ENCODE measurements around the gene HLX.

Gene HLX

DNA sequence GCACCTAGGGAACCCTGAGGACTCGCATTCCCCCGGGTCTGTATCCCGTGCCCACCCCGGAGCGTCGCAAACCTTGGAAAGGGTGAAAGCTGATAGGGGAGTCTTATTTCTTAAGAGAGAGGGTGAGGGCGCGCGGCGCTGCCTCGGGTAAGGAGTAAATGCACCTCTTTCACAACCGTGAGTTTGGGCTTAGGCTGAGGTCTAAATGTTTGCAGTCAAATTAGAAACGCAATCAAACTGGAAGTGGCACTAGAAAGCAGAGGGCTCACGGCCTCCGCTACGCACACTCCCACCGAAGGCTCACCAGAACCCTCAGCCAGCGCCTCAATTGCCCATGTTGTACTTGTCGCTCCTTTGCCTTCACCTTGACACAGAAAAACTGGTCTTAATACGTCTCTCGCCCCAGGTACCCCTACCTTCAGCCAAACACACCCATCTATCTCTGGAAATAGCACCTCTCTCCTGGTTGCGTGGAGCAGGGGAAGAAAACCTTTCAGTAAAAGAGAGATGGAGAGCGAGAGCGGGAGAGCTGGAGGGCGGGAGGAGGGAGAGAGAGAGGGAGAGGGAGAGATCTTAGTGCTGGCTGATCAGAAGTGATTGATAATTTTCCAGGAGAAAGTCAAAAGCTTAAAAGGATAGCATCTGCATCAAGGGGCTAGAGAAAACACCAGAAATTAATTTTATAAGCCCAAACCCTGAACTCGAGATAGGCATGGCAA lies 1.7 kb upstream of the HLX start:
- no peak for DNase-seq (ENCODE audit: extremely low read depth, low read depth)
- TF ChIP-seq, protein P1, sequence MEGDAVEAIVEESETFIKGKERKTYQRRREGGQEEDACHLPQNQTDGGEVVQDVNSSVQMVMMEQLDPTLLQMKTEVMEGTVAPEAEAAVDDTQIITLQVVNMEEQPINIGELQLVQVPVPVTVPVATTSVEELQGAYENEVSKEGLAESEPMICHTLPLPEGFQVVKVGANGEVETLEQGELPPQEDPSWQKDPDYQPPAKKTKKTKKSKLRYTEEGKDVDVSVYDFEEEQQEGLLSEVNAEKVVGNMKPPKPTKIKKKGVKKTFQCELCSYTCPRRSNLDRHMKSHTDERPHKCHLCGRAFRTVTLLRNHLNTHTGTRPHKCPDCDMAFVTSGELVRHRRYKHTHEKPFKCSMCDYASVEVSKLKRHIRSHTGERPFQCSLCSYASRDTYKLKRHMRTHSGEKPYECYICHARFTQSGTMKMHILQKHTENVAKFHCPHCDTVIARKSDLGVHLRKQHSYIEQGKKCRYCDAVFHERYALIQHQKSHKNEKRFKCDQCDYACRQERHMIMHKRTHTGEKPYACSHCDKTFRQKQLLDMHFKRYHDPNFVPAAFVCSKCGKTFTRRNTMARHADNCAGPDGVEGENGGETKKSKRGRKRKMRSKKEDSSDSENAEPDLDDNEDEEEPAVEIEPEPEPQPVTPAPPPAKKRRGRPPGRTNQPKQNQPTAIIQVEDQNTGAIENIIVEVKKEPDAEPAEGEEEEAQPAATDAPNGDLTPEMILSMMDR (IDR thresholded peaks at IDR 0.05; ENCODE audit: low read depth, low read length), result no peak

DNA sequence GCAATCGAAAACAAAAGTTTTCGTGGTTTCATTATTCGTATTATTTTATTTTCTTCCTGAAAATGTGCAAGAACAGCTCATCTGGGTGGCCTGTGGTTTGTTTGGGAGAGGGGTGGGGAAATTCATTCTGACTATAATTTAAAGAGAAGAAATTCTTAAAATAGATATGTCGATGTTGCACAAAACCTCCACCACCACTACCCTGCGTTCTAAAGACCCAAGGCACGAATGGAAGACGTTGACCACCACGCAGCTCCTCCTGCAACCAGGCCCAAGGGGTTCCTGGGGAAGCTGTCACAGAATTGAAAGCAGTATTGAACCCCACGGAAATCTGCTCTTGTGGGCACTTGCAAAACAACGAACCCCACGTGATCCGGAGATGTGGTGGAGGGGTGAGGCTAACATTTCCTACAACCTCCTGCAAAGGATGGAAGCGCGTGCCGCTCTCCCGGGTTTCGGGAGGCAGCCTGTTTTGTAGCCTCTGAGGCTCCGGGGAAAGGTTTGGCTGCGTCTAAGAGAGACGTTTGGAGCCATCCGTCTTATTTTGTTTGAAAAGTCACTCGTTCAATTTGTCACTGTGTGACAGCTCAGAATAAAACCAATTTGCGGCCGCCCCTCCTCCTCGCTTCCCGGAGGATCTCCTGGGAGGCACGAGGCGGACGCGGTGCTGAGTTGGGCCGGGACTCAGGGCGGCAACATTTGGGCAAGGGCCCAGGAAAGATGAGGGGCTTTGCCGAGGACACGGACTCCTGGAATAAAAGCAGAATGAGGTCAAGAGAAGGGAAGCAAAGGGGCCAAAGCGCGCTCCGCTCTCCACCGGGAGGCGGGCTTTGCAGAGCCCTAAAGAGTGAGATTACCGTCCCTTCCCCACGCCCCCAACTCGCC lies 810 bp upstream of the HLX start:
- DNase-seq (ENCODE audit: extremely low read depth, low read depth), result no peak

DNA sequence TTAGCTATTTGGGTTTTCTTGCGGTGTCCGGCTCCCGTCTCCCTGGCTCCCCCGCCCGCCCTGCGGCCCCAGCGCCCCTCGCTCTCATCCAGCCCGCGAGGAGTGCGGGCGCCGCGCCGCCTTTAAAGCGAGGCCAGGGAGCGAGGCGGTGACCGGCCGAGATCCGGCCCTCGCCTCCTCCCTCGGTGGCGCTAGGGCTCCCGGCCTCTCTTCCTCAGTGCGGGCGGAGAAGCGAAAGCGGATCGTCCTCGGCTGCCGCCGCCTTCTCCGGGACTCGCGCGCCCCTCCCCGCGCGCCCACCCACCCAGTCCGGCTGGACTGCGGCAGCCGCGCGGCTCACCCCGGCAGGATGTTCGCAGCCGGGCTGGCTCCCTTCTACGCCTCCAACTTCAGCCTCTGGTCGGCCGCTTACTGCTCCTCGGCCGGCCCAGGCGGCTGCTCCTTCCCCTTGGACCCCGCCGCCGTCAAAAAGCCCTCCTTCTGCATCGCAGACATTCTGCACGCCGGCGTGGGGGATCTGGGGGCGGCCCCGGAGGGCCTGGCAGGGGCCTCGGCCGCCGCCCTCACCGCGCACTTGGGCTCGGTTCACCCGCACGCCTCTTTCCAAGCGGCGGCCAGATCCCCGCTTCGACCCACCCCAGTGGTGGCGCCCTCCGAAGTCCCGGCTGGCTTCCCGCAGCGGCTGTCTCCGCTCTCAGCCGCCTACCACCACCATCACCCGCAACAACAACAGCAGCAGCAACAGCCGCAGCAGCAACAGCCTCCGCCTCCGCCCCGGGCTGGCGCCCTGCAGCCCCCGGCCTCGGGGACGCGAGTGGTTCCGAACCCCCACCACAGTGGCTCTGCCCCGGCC lies 492 bp downstream of the HLX start:
- no peak for DNase-seq (ENCODE audit: extremely low read depth, low read depth)
- TF ChIP-seq, protein P1 (IDR thresholded peaks at IDR 0.05; ENCODE audit: low read depth, low read length), result peak; percentile 19

More for the DNA sequence above, 810 bp upstream of the HLX start:
- TF ChIP-seq, protein P1 (IDR thresholded peaks at IDR 0.05; ENCODE audit: low read depth, low read length), result peak; percentile 14

DNA sequence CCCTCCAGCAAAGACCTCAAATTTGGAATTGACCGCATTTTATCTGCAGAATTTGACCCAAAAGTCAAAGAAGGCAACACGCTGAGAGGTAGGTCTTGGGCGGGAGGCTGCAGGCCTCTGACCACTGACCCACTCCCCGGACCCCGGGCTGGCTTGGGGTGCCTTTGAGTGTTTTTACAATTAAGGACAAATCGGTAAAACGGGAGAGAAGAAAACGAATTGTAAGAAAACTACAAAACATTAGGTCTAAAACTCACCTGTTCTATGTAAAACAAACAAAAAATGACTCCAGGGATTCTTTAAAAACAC lies 1.1 kb downstream of the HLX start:
- DNase-seq (ENCODE audit: extremely low read depth, low read depth), result no peak
- TF ChIP-seq, protein P1 (IDR thresholded peaks at IDR 0.05; ENCODE audit: low read depth, low read length), result no peak

DNA sequence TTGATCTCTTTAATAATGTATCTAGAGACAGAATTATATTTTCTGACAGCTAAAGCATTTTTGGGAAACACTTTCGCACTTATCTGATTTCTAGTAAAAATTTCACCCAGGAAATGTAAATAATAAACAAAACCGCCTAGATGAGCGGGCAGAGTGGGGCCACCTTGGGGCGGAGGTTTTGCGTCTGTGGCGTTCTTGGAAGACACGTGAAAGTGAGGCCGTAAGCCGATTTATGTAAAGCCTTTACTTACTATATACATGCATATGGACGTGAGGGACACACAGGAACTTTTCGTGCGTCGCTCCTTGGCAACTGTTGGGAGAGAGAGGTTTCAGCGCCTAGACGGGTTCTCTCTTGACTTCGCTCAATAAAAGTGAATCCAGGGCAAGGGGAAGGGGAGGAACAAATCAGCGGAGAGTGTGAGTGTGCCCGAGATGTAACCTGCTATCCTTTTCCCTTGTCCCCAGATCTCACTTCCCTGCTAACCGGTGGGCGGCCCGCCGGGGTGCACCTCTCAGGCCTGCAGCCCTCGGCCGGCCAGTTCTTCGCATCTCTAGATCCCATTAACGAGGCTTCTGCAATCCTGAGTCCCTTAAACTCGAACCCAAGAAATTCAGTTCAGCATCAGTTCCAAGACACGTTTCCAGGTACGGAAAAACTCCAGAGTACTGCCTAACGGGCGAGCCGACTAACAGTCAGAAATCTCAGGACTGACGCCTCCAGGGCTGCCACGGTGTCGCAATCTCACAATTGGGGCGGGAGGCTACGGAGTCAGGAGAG lies 1.7 kb downstream of the HLX start:
- DNase-seq (ENCODE audit: extremely low read depth, low read depth), result no peak
- TF ChIP-seq, protein P1 (IDR thresholded peaks at IDR 0.05; ENCODE audit: low read depth, low read length), result no peak

DNA sequence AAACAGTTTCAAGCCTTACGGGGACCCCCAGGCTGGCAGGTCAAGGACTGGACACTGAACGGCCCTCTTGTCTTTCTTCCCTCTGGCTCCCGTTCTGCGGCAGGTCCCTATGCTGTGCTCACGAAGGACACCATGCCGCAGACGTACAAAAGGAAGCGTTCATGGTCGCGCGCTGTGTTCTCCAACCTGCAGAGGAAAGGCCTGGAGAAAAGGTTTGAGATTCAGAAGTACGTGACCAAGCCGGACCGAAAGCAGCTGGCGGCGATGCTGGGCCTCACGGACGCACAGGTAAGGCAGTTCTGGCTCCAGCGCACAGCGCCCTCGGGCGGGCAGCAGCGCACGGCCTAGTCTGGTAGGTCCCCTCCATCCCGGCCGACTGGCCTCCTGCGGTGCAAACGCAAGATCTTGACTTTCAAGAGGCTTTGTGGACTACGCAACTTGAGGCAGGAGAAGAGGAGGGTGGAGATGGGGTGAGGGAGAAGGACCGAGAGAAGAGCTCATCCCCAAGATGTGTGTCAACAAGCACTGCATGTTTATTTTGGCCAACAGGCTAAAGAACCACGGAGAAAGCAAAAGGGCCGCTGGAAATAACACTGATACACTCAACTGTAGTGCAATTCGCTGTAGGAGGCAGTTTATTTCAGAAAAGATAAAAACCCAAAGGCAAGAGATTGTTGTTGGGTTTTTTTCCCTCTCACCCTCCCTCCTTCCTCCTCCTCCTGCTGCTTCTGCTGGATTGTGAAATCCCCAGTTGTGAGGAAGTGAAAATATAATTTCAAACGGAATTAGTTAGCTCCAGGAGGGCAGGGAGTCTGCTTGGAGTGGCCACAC lies 3.0 kb downstream of the HLX start:
- DNase-seq (ENCODE audit: extremely low read depth, low read depth), result no peak
- TF ChIP-seq, protein P1 (IDR thresholded peaks at IDR 0.05; ENCODE audit: low read depth, low read length), result no peak
